GM23338 (cell line): ENCODE results near the gene KLHL7. TPM values are rescaled to one million over a fixed set of nuclear protein-coding genes. Genes with fewer than 3 reads are reported as not detected.

Experiments
- ATAC-seq: fragments of 200-7000 bp; cut with Tn5 transposase; 3 replicates; pipeline ENCODE4 v1.9.1; 2020
- DNase-seq: peaks from one replicate; pipeline ENCODE4 v3.0.0-alpha.2; 2015; ENCODE audit warnings: low spot score
- H2AFZ ChIP-seq: fragments of 200-600 bp; sonication (generic); 2 replicates; pipeline ENCODE4 v1.8.0; 2016; ENCODE audit warnings: antibody characterized with exemption, mild to moderate bottlenecking, moderate library complexity
- H3F3A ChIP-seq: fragments of 200-600 bp; sonication (generic); replicated peaks from 2 replicates; pipeline ENCODE4 v1.8.0; 2017; ENCODE audit warnings: antibody characterized with exemption, mixed run types, low read depth
- H3K27ac ChIP-seq: fragments of 200-600 bp; sonication (generic); 2 replicates; pipeline ENCODE4 v1.6.1; 2016; ENCODE audit warnings: low read depth
- H3K27me3 ChIP-seq: fragments of 200-600 bp; sonication (generic); 2 replicates; pipeline ENCODE4 v1.8.0; 2016; ENCODE audit warnings: mild to moderate bottlenecking, mixed run types, moderate library complexity; ENCODE audit not compliant: insufficient read depth
- H3K36me3 ChIP-seq: fragments of 200-600 bp; sonication (generic); 2 replicates; pipeline ENCODE4 v1.8.0; 2016; ENCODE audit warnings: mild to moderate bottlenecking; ENCODE audit not compliant: insufficient read depth
- H3K4me1 ChIP-seq: fragments of 200-600 bp; sonication (generic); 2 replicates; pipeline ENCODE4 v1.8.0; 2016; ENCODE audit warnings: mild to moderate bottlenecking, moderate library complexity; ENCODE audit not compliant: insufficient read depth
- H3K4me2 ChIP-seq: fragments of 200-600 bp; sonication (generic); 2 replicates; pipeline ENCODE4 v1.7.1; 2017; ENCODE audit warnings: mixed run types
- H3K4me3 ChIP-seq: fragments of 200-600 bp; sonication (generic); 2 replicates; pipeline ENCODE4 v1.6.1; 2016; ENCODE audit warnings: mixed run types
- H3K79me2 ChIP-seq: fragments of 200-600 bp; sonication (generic); replicated peaks from 2 replicates; pipeline ENCODE4 v1.8.0; 2017; ENCODE audit warnings: mild to moderate bottlenecking; ENCODE audit not compliant: insufficient read depth
- H3K9me2 ChIP-seq: fragments of 200-600 bp; sonication (generic); 2 replicates; pipeline ENCODE4 v1.8.0; 2017; ENCODE audit not compliant: insufficient read depth
- H4K20me1 ChIP-seq: fragments of 200-600 bp; sonication (generic); replicated peaks from 2 replicates; pipeline ENCODE4 v1.8.0; 2017; ENCODE audit warnings: mild to moderate bottlenecking; ENCODE audit not compliant: insufficient read depth
- H3K27ac Mint-ChIP-seq: 2 replicates; pipeline ENCODE4 v1.8.0; 2020; ENCODE audit warnings: inconsistent platforms, mild to moderate bottlenecking, moderate library complexity, mixed read lengths
- H3K27me3 Mint-ChIP-seq: 3 replicates; pipeline ENCODE4 v1.8.0; 2022; ENCODE audit warnings: low read depth, mild to moderate bottlenecking, moderate library complexity, mixed read lengths, inconsistent platforms; ENCODE audit not compliant: insufficient read depth, poor library complexity
- H3K36me3 Mint-ChIP-seq: 3 replicates; pipeline ENCODE4 v1.8.0; 2021; ENCODE audit warnings: low read depth, mild to moderate bottlenecking, inconsistent platforms, moderate library complexity, mixed read lengths
- H3K4me1 Mint-ChIP-seq: 3 replicates; pipeline ENCODE4 v1.8.0; 2020; ENCODE audit warnings: mild to moderate bottlenecking, inconsistent platforms, mixed read lengths
- H3K4me3 Mint-ChIP-seq: 3 replicates; pipeline ENCODE4 v1.8.0; 2021; ENCODE audit warnings: moderate library complexity, mild to moderate bottlenecking, inconsistent platforms, mixed read lengths
- H3K9me3 Mint-ChIP-seq: 3 replicates; pipeline ENCODE4 v1.8.0; 2020; ENCODE audit warnings: moderate library complexity, mild to moderate bottlenecking, inconsistent platforms, mixed read lengths
- CREB1 ChIP-seq: fragments of 250-450 bp; sonication (Bioruptor Pico); IDR thresholded peaks from 2 replicates; pipeline ENCODE4 v1.5.0; 2020; ENCODE audit warnings: low read depth, mild to moderate bottlenecking, moderate library complexity
- EZH2 ChIP-seq: fragments of 200-600 bp; sonication (generic); IDR thresholded peaks from one replicate; pipeline ENCODE4 v1.8.0; 2017; ENCODE audit warnings: antibody characterized with exemption, mild to moderate bottlenecking, low read depth; ENCODE audit not compliant: unreplicated experiment
- EZH2phosphoT487 ChIP-seq: fragments of 200-600 bp; sonication (generic); IDR thresholded peaks from one replicate; pipeline ENCODE4 v1.8.1; 2018; ENCODE audit warnings: antibody characterized with exemption; ENCODE audit not compliant: unreplicated experiment
- JUNB ChIP-seq: IDR thresholded peaks from one replicate; pipeline ENCODE4 v1.6.1; 2016; ENCODE audit warnings: antibody characterized with exemption; ENCODE audit not compliant: unreplicated experiment
- NANOG ChIP-seq: IDR thresholded peaks from 2 replicates; pipeline ENCODE4 v1.6.1; 2016; ENCODE audit warnings: antibody characterized with exemption, borderline replicate concordance
- POLR2AphosphoS5 ChIP-seq: IDR thresholded peaks from 2 replicates; pipeline ENCODE4 v1.6.1; 2016; ENCODE audit warnings: antibody characterized with exemption, low read depth
- REST ChIP-seq: IDR thresholded peaks from one replicate; pipeline ENCODE4 v1.6.1; 2018; ENCODE audit warnings: antibody characterized with exemption; ENCODE audit not compliant: unreplicated experiment
- STAT1 ChIP-seq: IDR thresholded peaks from one replicate; pipeline ENCODE4 v1.6.1; 2016; ENCODE audit warnings: antibody characterized with exemption; ENCODE audit not compliant: unreplicated experiment
- ZNF114 ChIP-seq: fragments of 250-450 bp; sonication (Bioruptor Pico); IDR thresholded peaks from 2 replicates; pipeline ENCODE4 v1.5.0; 2020; ENCODE audit warnings: mild to moderate bottlenecking, moderate library complexity
- ZNF331 ChIP-seq: fragments of 250-450 bp; sonication (Bioruptor Pico); IDR thresholded peaks from 2 replicates; pipeline ENCODE4 v1.5.0; 2020; ENCODE audit warnings: low read depth, mild to moderate bottlenecking, moderate library complexity
- polyA plus RNA-seq: library from polyadenylated mRNA; unstranded; fragments of >200 nt; fragmentation: Nextera tagmentation; extraction: Ambion mirVana; gene quantifications from 2 replicates; pipeline ENCODE4 v1.2.1, GENCODE V29; 2016
- total RNA-seq: library from RNA; depleted of rRNA; stranded (reverse); fragments of >200 nt; shearing (Covaris generic); gene quantifications from 2 replicates; pipeline ENCODE4 v1.2.3, GENCODE V29; 2014
- TF ChIP-seq, protein P1 (sequence below): IDR thresholded peaks from 2 replicates; pipeline ENCODE4 v1.6.1; 2016; ENCODE audit warnings: antibody characterized with exemption
- TF ChIP-seq, protein P2 (sequence below), 2 experiments: fragments of 200-600 bp in 1 of 2; sonication (generic) in 1 of 2; conservative IDR thresholded peaks; 2 replicates each; pipeline versions ENCODE4 v1.5.1 to v1.6.1; 2016 to 2017; ENCODE audit warnings: antibody characterized with exemption in 2 of 2, low read depth in 2 of 2, mild to moderate bottlenecking in 2 of 2, moderate library complexity in 1 of 2

The KLHL7 gene
- total and polyA plus RNA-seq, 2 experiments from 2014 or later: 92.5 to 119 TPM

- TF ChIP-seq REST: no peak
- TF ChIP-seq, protein P1, sequence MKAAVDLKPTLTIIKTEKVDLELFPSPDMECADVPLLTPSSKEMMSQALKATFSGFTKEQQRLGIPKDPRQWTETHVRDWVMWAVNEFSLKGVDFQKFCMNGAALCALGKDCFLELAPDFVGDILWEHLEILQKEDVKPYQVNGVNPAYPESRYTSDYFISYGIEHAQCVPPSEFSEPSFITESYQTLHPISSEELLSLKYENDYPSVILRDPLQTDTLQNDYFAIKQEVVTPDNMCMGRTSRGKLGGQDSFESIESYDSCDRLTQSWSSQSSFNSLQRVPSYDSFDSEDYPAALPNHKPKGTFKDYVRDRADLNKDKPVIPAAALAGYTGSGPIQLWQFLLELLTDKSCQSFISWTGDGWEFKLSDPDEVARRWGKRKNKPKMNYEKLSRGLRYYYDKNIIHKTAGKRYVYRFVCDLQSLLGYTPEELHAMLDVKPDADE: no peak
These were observed 106.8 kb downstream of the KLHL7 start (continued) for GRCh38 chr7:23212395-23212794.

DNA sequence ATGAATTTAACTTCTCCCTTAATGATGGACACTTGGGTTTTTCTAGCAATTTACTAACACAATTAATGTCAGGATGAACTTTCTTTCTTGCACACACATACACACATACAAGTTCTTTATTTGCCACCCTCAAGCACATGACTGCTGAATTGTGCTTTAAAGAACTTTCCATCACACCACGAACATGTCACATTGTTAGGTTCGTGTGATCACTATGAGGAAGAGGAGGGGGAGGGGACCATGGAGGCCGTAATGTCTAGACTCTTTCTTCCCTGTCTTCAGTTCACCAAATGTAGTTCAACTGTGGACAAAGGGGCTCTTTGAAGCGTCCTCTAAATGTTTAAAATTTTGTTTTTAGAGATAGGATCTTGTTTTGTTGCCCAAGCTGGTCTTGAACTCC is 107.3 kb downstream of the KLHL7 start:
- H3K4me1 ChIP-seq: peaks cover 3% of the 10 kb centered on the region; the same call in 1 of the 2 replicates
- no peaks in the 10 kb centered on the region for H3K27me3 ChIP-seq
- Mint-ChIP-seq H3K36me3 (no peaks in the 10 kb centered on the region), H3K9me3 (no peaks in the 10 kb centered on the region), H3K4me1 (peaks cover 9% of the 10 kb centered on the region; the same call in 2 of the 3 replicates), H3K27ac (no peak overlapping the region), H3K27me3 (peaks cover 3% of the 10 kb centered on the region), H3K4me3 (no peak overlapping the region)
- no peaks in the 10 kb centered on the region for H3K79me2 ChIP-seq
- H3K4me3 ChIP-seq: no peak overlapping the region
- no peaks in the 10 kb centered on the region for H3F3A ChIP-seq
- H3K9me2 ChIP-seq: 0 out of 2 replicates have a peak, but pooled peaks cover 4% of the 10 kb centered on the region
- no peak overlapping the region for H3K27ac ChIP-seq
- H3K4me2 ChIP-seq: no peak overlapping the region
- no peaks in the 10 kb centered on the region for H4K20me1 ChIP-seq
- no peaks in the 10 kb centered on the region for H3K36me3 ChIP-seq
- DNase-seq: no peak
- no peak for ATAC-seq
- H2AFZ ChIP-seq: peak overlapping the region; percentile 99; the same call in 1 of the 2 replicates
- TF ChIP-seq EZH2: no peak
- TF ChIP-seq REST: no peak
- TF ChIP-seq JUNB: no peak
- TF ChIP-seq ZNF331 (CRISPR knock-in tag): no peak
- TF ChIP-seq EZH2phosphoT487: no peak
- TF ChIP-seq ZNF114 (CRISPR knock-in tag): no peak
- no peak for TF ChIP-seq POLR2AphosphoS5
- TF ChIP-seq, protein P1: no peak
- TF ChIP-seq, protein P2, sequence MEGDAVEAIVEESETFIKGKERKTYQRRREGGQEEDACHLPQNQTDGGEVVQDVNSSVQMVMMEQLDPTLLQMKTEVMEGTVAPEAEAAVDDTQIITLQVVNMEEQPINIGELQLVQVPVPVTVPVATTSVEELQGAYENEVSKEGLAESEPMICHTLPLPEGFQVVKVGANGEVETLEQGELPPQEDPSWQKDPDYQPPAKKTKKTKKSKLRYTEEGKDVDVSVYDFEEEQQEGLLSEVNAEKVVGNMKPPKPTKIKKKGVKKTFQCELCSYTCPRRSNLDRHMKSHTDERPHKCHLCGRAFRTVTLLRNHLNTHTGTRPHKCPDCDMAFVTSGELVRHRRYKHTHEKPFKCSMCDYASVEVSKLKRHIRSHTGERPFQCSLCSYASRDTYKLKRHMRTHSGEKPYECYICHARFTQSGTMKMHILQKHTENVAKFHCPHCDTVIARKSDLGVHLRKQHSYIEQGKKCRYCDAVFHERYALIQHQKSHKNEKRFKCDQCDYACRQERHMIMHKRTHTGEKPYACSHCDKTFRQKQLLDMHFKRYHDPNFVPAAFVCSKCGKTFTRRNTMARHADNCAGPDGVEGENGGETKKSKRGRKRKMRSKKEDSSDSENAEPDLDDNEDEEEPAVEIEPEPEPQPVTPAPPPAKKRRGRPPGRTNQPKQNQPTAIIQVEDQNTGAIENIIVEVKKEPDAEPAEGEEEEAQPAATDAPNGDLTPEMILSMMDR (conservative IDR thresholded peaks at IDR 0.05; ENCODE audit: low read depth in 2 of 2): no peak
- no peak for TF ChIP-seq NANOG
- TF ChIP-seq CREB1 (CRISPR knock-in tag): no peak
- no peak for TF ChIP-seq STAT1
